Measurements from ENCODE around the gene EPHB1.

DNA sequence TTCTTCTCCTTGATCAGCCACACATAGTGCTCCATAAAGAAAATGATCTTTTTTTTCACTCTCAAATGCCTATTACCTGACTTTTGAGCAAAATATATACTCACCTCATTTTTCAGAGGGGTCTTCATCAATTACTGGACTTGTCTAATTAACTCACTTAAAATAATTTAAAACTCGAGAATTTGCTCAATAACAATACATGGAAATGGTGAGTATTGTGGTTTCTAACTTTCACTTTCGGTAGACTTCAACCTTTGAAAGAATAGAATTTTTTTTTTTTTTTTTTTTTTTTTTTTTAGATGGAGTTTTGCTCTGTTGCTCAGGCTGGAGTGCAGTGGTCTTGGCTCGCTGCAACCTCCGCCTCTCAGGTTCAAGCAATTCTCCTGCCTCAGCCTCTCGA is 17.7 kb upstream of the EPHB1 start:
- TF ChIP-seq, protein P1, sequence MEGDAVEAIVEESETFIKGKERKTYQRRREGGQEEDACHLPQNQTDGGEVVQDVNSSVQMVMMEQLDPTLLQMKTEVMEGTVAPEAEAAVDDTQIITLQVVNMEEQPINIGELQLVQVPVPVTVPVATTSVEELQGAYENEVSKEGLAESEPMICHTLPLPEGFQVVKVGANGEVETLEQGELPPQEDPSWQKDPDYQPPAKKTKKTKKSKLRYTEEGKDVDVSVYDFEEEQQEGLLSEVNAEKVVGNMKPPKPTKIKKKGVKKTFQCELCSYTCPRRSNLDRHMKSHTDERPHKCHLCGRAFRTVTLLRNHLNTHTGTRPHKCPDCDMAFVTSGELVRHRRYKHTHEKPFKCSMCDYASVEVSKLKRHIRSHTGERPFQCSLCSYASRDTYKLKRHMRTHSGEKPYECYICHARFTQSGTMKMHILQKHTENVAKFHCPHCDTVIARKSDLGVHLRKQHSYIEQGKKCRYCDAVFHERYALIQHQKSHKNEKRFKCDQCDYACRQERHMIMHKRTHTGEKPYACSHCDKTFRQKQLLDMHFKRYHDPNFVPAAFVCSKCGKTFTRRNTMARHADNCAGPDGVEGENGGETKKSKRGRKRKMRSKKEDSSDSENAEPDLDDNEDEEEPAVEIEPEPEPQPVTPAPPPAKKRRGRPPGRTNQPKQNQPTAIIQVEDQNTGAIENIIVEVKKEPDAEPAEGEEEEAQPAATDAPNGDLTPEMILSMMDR (IDR thresholded peaks at IDR 0.05; ENCODE audit: low read depth, low read length, missing input control): no peak
- TF ChIP-seq RAD21 (IDR thresholded peaks at IDR 0.05) (no peak), HNF4A (conservative IDR thresholded peaks at IDR 0.05) (no peak), NR2F2 (IDR thresholded peaks at IDR 0.05) (no peak), MAX (IDR thresholded peaks at IDR 0.05) (no peak), REST (IDR thresholded peaks at IDR 0.05) (no peak), JUND (IDR thresholded peaks at IDR 0.05) (no peak)
